Measurements from ENCODE around the gene PACC1.

DNA sequence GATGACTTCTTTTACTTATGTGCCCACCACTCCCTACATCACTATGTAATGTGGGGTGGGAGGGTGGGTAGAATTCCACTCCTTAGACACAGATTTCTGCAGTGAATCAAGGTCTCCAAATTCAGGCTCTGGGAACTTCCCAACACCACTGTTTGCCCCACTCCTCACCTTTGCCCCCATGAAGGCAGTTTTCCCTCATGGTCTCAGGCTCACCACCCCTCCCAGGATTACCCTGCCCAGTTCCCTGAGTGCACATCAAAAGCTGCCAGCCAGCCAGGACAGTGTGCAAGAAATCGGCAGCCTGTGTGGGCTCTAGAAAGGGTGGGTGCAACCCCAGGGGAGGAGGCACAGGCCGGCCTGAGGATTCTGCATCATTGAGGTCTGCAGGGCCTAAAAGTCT, 32.8 kb upstream of the PACC1 start:
- TF ChIP-seq, protein P1, sequence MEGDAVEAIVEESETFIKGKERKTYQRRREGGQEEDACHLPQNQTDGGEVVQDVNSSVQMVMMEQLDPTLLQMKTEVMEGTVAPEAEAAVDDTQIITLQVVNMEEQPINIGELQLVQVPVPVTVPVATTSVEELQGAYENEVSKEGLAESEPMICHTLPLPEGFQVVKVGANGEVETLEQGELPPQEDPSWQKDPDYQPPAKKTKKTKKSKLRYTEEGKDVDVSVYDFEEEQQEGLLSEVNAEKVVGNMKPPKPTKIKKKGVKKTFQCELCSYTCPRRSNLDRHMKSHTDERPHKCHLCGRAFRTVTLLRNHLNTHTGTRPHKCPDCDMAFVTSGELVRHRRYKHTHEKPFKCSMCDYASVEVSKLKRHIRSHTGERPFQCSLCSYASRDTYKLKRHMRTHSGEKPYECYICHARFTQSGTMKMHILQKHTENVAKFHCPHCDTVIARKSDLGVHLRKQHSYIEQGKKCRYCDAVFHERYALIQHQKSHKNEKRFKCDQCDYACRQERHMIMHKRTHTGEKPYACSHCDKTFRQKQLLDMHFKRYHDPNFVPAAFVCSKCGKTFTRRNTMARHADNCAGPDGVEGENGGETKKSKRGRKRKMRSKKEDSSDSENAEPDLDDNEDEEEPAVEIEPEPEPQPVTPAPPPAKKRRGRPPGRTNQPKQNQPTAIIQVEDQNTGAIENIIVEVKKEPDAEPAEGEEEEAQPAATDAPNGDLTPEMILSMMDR (IDR thresholded peaks at IDR 0.05; ENCODE audit: low read depth, low read length, poor library complexity, severe bottlenecking): no peak
- TF ChIP-seq EZH2phosphoT487 (IDR thresholded peaks at IDR 0.05; ENCODE audit: borderline replicate concordance, low read length): no peak
